IPS-20b (cell line): ENCODE data around the gene A1BG.
A peak's percentile ranks its signal among the peaks of the same experiment; 100 is the strongest.

ENCODE experiments used
- H3K27ac ChIP-seq: one replicate; pipeline ENCODE4 v1.5.1; 2013; ENCODE audit warnings: low read length
- H3K27me3 ChIP-seq: 2 replicates; pipeline ENCODE4 v1.6.1; 2013; ENCODE audit warnings: mild to moderate bottlenecking, low read length, inconsistent platforms; ENCODE audit not compliant: insufficient read depth
- H3K36me3 ChIP-seq: 2 replicates; pipeline ENCODE4 v1.6.1; 2013; ENCODE audit warnings: low read depth, mild to moderate bottlenecking, inconsistent platforms, low read length, moderate library complexity; ENCODE audit not compliant: insufficient read depth
- H3K4me1 ChIP-seq: 2 replicates; pipeline ENCODE4 v1.6.1; 2013; ENCODE audit warnings: mild to moderate bottlenecking, control low read depth, inconsistent platforms, low read length, moderate library complexity; ENCODE audit not compliant: insufficient read depth
- H3K4me3 ChIP-seq: 2 replicates; pipeline ENCODE4 v1.5.1; 2013; ENCODE audit warnings: mild to moderate bottlenecking, low read length, inconsistent platforms
- H3K9ac ChIP-seq: 2 replicates; pipeline ENCODE4 v1.6.1; 2013; ENCODE audit warnings: low read depth, mild to moderate bottlenecking, inconsistent platforms, low read length, moderate library complexity
- H3K9me3 ChIP-seq: 2 replicates; pipeline ENCODE4 v1.6.1; 2013; ENCODE audit warnings: mild to moderate bottlenecking, low read depth, low read length, inconsistent platforms; ENCODE audit not compliant: insufficient read depth

A1BG gene

DNA sequence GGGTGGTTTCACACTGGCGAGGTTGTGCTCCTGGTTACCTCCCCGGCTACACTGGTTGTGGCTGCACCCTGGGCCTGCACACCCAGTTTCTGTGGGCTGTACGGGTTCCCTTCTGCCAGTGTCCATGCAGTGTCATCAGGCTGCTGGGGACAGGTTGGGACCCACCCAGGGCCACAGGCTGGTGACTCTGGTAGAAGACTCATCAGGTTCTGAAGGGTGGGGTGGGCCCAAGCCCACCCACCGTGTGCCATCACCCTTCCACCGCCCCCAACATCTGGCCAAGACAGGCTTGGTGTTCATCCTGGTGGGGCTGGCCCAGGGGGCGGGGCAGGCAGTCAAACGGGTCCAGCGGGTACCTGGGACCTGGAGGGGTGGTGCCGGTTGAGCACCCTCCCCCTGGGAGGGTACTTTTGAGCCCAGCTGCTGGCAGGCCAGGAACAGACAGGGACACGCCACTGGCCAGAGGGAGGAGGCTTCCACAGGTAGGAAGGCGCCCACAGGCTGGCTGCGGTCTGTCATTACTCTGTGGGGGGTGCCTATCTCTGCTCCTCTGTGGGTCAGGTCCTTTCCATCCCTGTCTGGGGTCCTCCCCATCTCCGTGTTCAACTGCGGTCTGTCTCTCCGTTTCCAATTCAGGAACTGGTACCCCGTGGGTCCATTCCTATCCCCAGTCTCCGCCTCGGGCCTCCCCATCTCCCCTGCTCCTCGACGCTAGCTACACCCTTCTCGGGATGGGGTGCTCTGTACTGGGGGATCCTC, 42.1 kb upstream of the A1BG start, which contains the start of gene RNF225:
Gene RNF225 (plus strand): TSS at position 437 of the 759 bp plus-strand sequence. CDS start 434 bp downstream, outside the sequence.
- Histone ChIP-seq H3K27me3 (peaks cover 31% of the 10 kb centered on the region), H3K9me3 (no peaks in the 10 kb centered on the region), H3K4me3 (peak within 1 kb of the TSS; percentile 56; the same call in 1 of the 2 replicates), H3K36me3 (peaks cover 49% of the 10 kb centered on the region), H3K4me1 (peaks cover 2% of the 10 kb centered on the region; the same call in 1 of the 2 replicates), H3K27ac (no peak within 1 kb of the TSS), H3K9ac (no peak within 1 kb of the TSS; the same call in 1 of the 2 replicates)

DNA sequence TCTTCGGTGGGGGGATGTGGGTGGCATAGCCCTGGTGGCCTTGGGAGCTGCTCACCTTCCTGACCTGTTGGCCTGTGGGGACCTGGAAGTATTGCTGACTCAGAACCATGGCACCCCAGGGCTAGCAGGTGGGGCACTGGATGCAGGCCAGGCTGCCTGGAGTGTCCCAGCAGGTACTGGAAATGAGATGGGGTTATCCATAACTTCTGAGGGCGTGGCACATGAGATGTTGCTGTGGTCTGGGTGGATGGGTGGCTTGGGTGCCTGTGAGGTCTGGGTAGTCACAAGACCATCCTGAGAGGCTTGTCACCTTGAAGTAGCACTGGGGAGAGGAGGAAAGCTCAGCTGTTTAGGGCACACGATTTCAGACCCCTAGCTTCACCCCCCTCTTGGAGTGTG, 41.5 kb upstream of the A1BG start:
- H3K4me3 ChIP-seq: no peak overlapping the region
- peaks cover 31% of the 10 kb centered on the region for H3K27me3 ChIP-seq
- H3K9me3 ChIP-seq: no peaks in the 10 kb centered on the region
- H3K36me3 ChIP-seq: peaks cover 55% of the 10 kb centered on the region
- H3K27ac ChIP-seq: no peak overlapping the region
- H3K9ac ChIP-seq: no peak overlapping the region
- peaks cover 2% of the 10 kb centered on the region; the same call in 1 of the 2 replicates for H3K4me1 ChIP-seq

DNA sequence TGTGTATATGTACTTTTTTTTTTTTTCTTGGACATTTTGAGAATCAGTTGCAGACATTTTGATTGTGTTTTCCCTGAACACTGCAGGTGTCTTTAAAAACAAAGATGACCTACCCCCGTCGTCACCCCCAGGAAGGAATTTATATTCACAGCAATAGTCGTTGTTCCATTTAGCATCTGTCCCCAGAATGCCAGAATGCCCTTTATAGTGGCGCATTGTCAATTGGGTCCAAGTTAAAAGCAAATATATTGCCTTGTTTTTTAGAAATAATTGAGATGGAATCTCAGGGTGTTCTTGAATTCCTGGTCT, 40.4 kb upstream of the A1BG start:
- Histone ChIP-seq H3K9ac (no peak overlapping the region), H3K9me3 (no peaks in the 10 kb centered on the region), H3K4me3 (no peak overlapping the region), H3K36me3 (peaks cover 64% of the 10 kb centered on the region), H3K4me1 (peaks cover 2% of the 10 kb centered on the region; the same call in 1 of the 2 replicates), H3K27me3 (peaks cover 27% of the 10 kb centered on the region), H3K27ac (no peak overlapping the region)

GRCh38 chr19:58392945-58393724, 39.8 kb upstream of the A1BG start:
- Histone ChIP-seq H3K27me3 (peaks cover 24% of the 10 kb centered on the region), H3K9ac (no peak overlapping the region), H3K4me3 (no peak overlapping the region), H3K36me3 (peaks cover 69% of the 10 kb centered on the region), H3K27ac (no peak overlapping the region), H3K4me1 (peaks cover 2% of the 10 kb centered on the region; the same call in 1 of the 2 replicates), H3K9me3 (no peaks in the 10 kb centered on the region)

- peak overlapping the region; percentile 95; the same call in 1 of the 2 replicates for H3K9ac ChIP-seq
- H3K9me3 ChIP-seq: no peaks in the 10 kb centered on the region
- peak overlapping the region; percentile 100 for H3K4me3 ChIP-seq
- no peak overlapping the region for H3K27ac ChIP-seq
- peaks cover 55% of the 10 kb centered on the region for H3K36me3 ChIP-seq
- no peaks in the 10 kb centered on the region for H3K27me3 ChIP-seq
- H3K4me1 ChIP-seq: peaks cover 6% of the 10 kb centered on the region; the same call in 1 of the 2 replicates
Measured at GRCh38 chr19:58388175-58388526, 34.9 kb upstream of the A1BG start.

GRCh38 chr19:58387338-58388174, 34.3 kb upstream of the A1BG start:
- H3K27ac ChIP-seq: peak overlapping the region; percentile 69
- peaks cover 49% of the 10 kb centered on the region for H3K36me3 ChIP-seq
- H3K9me3 ChIP-seq: no peaks in the 10 kb centered on the region
- H3K4me1 ChIP-seq: peaks cover 6% of the 10 kb centered on the region; the same call in 1 of the 2 replicates
- no peaks in the 10 kb centered on the region for H3K27me3 ChIP-seq
- H3K4me3 ChIP-seq: peak overlapping the region; percentile 100
- peak overlapping the region; percentile 95 for H3K9ac ChIP-seq

- Histone ChIP-seq H3K4me3 (peak within 1 kb of the TSS; percentile 100), H3K27ac (peak within 1 kb of the TSS; percentile 84), H3K4me1 (peaks cover 6% of the 10 kb centered on the region; the same call in 1 of the 2 replicates), H3K9ac (peak within 1 kb of the TSS; percentile 95), H3K9me3 (no peaks in the 10 kb centered on the region), H3K36me3 (peaks cover 41% of the 10 kb centered on the region), H3K27me3 (no peaks in the 10 kb centered on the region)
Measured at GRCh38 chr19:58386576-58387337, 33.5 kb upstream of the A1BG start, which contains the start of gene RPS5. TSS of gene RPS5 (plus strand) at chr19:58387269. CDS start at chr19:58388138, 869 bp downstream.

GRCh38 chr19:58385891-58386575, 32.7 kb upstream of the A1BG start:
- H3K4me1 ChIP-seq: peaks cover 6% of the 10 kb centered on the region; the same call in 1 of the 2 replicates
- peaks cover 34% of the 10 kb centered on the region for H3K36me3 ChIP-seq
- H3K4me3 ChIP-seq: peak overlapping the region; percentile 100
- H3K9me3 ChIP-seq: no peaks in the 10 kb centered on the region
- H3K27me3 ChIP-seq: no peaks in the 10 kb centered on the region
- H3K9ac ChIP-seq: peak overlapping the region; percentile 95
- H3K27ac ChIP-seq: peak overlapping the region; percentile 84

GRCh38 chr19:58385313-58385890, 32.1 kb upstream of the A1BG start:
- Histone ChIP-seq H3K36me3 (peaks cover 28% of the 10 kb centered on the region), H3K4me3 (peak overlapping the region; percentile 100), H3K27ac (no peak overlapping the region), H3K9ac (peak overlapping the region; percentile 95; the same call in 1 of the 2 replicates), H3K4me1 (peaks cover 6% of the 10 kb centered on the region; the same call in 1 of the 2 replicates), H3K9me3 (no peaks in the 10 kb centered on the region), H3K27me3 (no peaks in the 10 kb centered on the region)

DNA sequence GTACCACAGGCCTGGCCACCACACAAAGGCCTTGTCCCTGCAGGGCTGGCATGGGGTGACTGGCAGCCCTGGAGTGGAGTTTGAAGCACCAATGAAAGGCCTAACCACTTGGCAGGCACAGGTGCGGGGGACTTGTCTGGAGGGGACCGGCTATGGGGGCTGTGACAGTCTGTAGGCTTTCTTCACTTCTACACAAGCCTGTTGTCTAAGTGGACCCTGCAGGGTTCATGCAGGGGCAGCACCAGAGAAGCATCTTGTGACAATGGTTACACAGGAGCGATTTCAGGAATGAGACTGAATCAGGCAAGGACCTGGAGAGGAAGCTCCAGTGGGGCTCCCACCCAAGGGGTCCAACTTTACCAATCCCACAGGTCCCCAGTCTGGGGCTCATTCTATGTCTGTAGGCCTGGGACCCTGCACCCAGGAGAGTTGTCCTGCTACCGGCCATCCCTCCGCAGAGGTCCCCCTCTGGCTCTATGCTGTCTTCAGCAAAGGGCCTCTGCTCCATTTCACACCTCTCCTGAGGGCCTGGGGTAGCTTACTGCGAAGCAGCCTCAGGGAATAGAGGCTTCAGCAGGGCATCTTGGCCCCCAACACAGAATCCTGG, 29.8 kb upstream of the A1BG start:
- peaks cover 6% of the 10 kb centered on the region; the same call in 1 of the 2 replicates for H3K4me1 ChIP-seq
- H3K27me3 ChIP-seq: no peaks in the 10 kb centered on the region
- H3K9me3 ChIP-seq: no peaks in the 10 kb centered on the region
- H3K4me3 ChIP-seq: no peak overlapping the region
- no peak overlapping the region for H3K27ac ChIP-seq
- peaks cover 7% of the 10 kb centered on the region for H3K36me3 ChIP-seq
- no peak overlapping the region for H3K9ac ChIP-seq
